ENCODE data around the gene NR2F1. TPM values are rescaled to one million over a fixed set of nuclear protein-coding genes. Genes with fewer than 3 reads are reported as not detected.

The NR2F1 gene
- total RNA-seq, 2 donors from 2014 or later = 16.9 to 33.0 TPM

DNA sequence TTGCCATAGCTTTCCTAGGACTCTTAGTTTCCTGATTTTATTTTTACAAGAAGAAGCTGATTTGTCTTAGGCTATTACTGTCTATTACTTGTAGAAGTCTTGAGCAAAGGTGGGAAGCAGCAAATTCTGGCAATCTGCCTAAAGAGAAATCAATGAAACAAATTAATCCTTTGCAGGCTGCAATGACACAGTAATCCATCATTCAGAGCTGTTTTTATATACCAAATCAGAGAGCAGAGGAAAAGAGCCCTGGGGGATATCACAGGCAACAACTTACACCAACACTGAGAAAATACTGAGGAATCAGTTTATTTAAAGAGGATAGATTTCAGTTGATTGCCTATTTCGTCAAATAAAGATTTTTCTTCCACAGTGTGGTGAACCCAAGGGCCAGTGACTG is 15.6 kb upstream of the NR2F1 start:
- no peak overlapping the region for H3K4me3 ChIP-seq
- no peaks in the 10 kb centered on the region for H3K9me3 ChIP-seq
- ATAC-seq (no peak), DNase-seq (no peak)
- H3K4me1 ChIP-seq = peaks cover 16% of the 10 kb centered on the region
- TF ChIP-seq, protein P1, sequence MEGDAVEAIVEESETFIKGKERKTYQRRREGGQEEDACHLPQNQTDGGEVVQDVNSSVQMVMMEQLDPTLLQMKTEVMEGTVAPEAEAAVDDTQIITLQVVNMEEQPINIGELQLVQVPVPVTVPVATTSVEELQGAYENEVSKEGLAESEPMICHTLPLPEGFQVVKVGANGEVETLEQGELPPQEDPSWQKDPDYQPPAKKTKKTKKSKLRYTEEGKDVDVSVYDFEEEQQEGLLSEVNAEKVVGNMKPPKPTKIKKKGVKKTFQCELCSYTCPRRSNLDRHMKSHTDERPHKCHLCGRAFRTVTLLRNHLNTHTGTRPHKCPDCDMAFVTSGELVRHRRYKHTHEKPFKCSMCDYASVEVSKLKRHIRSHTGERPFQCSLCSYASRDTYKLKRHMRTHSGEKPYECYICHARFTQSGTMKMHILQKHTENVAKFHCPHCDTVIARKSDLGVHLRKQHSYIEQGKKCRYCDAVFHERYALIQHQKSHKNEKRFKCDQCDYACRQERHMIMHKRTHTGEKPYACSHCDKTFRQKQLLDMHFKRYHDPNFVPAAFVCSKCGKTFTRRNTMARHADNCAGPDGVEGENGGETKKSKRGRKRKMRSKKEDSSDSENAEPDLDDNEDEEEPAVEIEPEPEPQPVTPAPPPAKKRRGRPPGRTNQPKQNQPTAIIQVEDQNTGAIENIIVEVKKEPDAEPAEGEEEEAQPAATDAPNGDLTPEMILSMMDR (IDR thresholded peaks at IDR 0.05) = no peak
- no peak for TF ChIP-seq POLR2A (IDR thresholded peaks at IDR 0.05)
- no peaks in the 10 kb centered on the region for H3K36me3 ChIP-seq (replicated peaks in 1 of 2; ENCODE audit: insufficient read depth in 1 of 2, low read depth in 2 of 2)
- H3K27ac ChIP-seq = no peak overlapping the region
- peaks cover 0 to 14% of the 10 kb centered on the region in 2 donors for H3K27me3 ChIP-seq
- intact Hi-C loops (cut with DNase I) = no loop called here
- 48 to 65% methylated on average over 1 of the region's 1 CpG for WGBS, 2 donors

DNA sequence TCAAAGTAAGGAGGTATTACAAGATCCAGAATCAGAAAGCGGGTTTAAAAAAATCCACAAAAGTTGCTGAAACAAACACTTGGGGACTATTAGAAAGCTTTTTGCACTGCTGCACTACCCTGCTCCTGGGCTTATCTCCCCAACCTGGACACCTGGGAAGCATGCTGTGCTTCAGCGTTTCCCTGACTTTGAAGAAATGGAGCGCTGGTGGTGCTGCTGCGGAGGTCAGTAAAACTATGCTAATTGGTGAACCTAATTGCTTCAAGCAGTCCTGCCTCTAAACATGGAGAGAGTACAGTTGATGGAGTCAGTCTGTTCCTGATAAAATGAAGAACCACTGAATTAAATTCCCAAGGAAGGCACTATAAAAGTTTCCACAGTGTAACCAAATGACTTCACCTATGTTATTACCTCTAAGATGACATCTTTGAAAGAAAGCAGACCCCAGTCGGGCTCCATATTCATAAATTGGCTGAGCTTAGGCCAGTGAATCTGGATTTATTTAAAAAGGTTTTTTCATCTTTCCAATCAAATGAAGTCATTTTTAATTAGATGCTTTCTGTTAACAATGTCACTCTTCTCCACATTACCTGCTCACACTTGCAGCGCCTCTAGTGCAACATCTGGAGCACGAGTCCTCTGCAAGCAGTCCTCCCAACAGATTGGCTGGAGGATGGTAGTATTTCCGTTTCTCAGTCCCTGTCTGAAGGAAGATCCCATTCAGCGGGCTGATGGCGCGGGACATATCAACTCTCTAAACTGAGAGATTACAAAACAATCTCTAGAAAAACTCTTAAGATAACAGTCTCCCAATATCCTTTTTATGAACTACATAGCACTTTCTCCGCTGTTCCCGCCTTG is 13.5 kb upstream of the NR2F1 start:
- WGBS, 2 donors = 75 to 83% methylated on average over 13 of the region's 13 CpGs
- no peak for ATAC-seq
- H3K27ac ChIP-seq = no peak overlapping the region
- DNase-seq = no peak
- H3K9me3 ChIP-seq = no peaks in the 10 kb centered on the region
- no peak overlapping the region for H3K4me3 ChIP-seq
- no peak for TF ChIP-seq POLR2A (IDR thresholded peaks at IDR 0.05)
- TF ChIP-seq, protein P1 (IDR thresholded peaks at IDR 0.05) = no peak
- intact Hi-C loops (cut with DNase I) = no loop called here
- peaks cover 24% of the 10 kb centered on the region for H3K4me1 ChIP-seq
- no peaks in the 10 kb centered on the region for H3K36me3 ChIP-seq (replicated peaks in 1 of 2; ENCODE audit: insufficient read depth in 1 of 2, low read depth in 2 of 2)
- peaks cover 0 to 18% of the 10 kb centered on the region in 2 donors for H3K27me3 ChIP-seq

GRCh38 chr5:93570294-93571113 is 12.5 kb upstream of the NR2F1 start:
- Histone ChIP-seq H3K27me3 (peaks cover 0 to 18% of the 10 kb centered on the region in 2 donors), H3K4me3 (no peak overlapping the region), H3K9me3 (no peaks in the 10 kb centered on the region), H3K36me3 (replicated peaks in 1 of 2; ENCODE audit: insufficient read depth in 1 of 2, low read depth in 2 of 2) (no peaks in the 10 kb centered on the region), H3K4me1 (peaks cover 24% of the 10 kb centered on the region), H3K27ac (no peak overlapping the region)
- intact Hi-C loops (cut with DNase I) = no loop called here
- no peak for DNase-seq
- no peak for ATAC-seq
- WGBS, 2 donors = 30 to 44% methylated on average over 35 to 63 of the region's 70 CpGs
- TF ChIP-seq, protein P1 (IDR thresholded peaks at IDR 0.05) = no peak

DNA sequence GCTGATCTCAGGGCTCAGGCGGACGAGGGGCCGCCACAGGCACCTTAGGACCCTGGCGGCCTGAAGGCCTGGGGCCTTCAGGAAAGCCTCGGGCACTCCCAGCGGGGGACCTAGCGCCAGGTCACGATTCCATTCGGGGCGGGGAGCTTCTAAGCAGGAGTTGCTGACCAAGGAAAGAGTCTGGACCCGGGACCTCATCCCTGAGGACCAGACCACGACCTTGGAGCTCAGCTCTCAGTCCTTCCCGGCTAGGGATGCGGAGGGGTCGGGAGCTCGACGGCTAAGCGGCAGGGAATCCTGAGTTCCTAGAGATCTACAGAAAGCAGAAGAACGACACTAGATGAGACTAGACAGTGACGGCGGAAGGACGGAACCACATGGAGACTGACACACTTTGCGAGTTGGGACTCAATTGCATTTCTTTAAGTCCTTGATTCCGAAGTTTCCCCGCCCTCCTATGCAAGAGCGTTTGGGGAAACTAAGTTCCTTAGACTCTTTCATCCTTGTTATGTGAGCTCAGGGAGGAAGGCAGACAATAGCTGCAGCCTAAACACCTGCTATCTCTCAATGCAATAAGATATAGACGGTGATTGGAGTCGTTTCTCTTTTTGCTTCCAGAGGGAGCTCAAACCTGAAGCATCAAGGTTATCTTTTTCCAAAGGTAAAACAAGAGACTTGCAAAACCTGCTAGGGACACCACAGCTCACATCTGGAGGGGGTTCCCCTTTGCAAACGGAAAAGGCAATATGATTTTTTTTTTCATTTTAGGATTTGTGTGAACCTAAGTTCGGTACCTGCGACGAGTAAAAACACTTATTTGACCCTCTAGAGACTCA is 11.7 kb upstream of the NR2F1 start:
- no peak overlapping the region for H3K27ac ChIP-seq
- intact Hi-C loops (cut with DNase I) = no loop called here
- TF ChIP-seq POLR2A (IDR thresholded peaks at IDR 0.05) = no peak
- TF ChIP-seq, protein P1 (IDR thresholded peaks at IDR 0.05) = no peak
- no peak overlapping the region for H3K4me3 ChIP-seq
- peaks cover 0 to 18% of the 10 kb centered on the region in 2 donors for H3K27me3 ChIP-seq
- no peaks in the 10 kb centered on the region for H3K9me3 ChIP-seq
- peaks cover 24% of the 10 kb centered on the region for H3K4me1 ChIP-seq
- DNase-seq (no peak), ATAC-seq (no peak)
- 41 to 59% methylated on average over 30 to 32 of the region's 32 CpGs for WGBS, 2 donors
- no peaks in the 10 kb centered on the region for H3K36me3 ChIP-seq (replicated peaks in 1 of 2; ENCODE audit: insufficient read depth in 1 of 2, low read depth in 2 of 2)
